Measurements from ENCODE around the gene USP9X. TPM values are rescaled to one million over a fixed set of nuclear protein-coding genes. Genes with fewer than 3 reads are reported as not detected.
"Not testable (repeated sequence)": the region's sequence is repeated elsewhere in the genome, so short reads cannot be mapped to it uniquely, and the experiment has no call there.

The USP9X gene
- total RNA-seq, 1 donor from 2014 or later: 80.9 TPM

- DNase-seq (ENCODE audit: low spot score): no peak
- intact Hi-C loops (cut with DNase I): no loop called here
Observed at GRCh38 chrX:41164449-41164848, 79.2 kb downstream of the USP9X start.

- intact Hi-C loops (cut with DNase I): no loop called here
- no peak for DNase-seq (ENCODE audit: low spot score)
Observed at GRCh38 chrX:41167888-41168287, 82.6 kb downstream of the USP9X start.

GRCh38 chrX:41176263-41176662, 91.0 kb downstream of the USP9X start:
- intact Hi-C loops (cut with DNase I): no loop called here

GRCh38 chrX:41177297-41177696, 92.1 kb downstream of the USP9X start:
- no peak for DNase-seq (ENCODE audit: low spot score)
- intact Hi-C loops (cut with DNase I): no loop called here

More at GRCh38 chrX:41176263-41176662, 91.0 kb downstream of the USP9X start:
- no peak for DNase-seq (ENCODE audit: low spot score)

- intact Hi-C loops (cut with DNase I): no loop called here
- no peak for DNase-seq (ENCODE audit: low spot score)
Observed at GRCh38 chrX:41178201-41178600, 93.0 kb downstream of the USP9X start.

GRCh38 chrX:41180194-41180908, 95.1 kb downstream of the USP9X start:
- intact Hi-C loops (cut with DNase I): no loop called here
- DNase-seq (ENCODE audit: low spot score): no peak

- DNase-seq (ENCODE audit: low spot score): no peak
- intact Hi-C loops (cut with DNase I): no loop called here
Observed at GRCh38 chrX:41184312-41184711, 99.1 kb downstream of the USP9X start.

GRCh38 chrX:41186946-41187345, 101.7 kb downstream of the USP9X start:
- intact Hi-C loops (cut with DNase I); DNase-seq (ENCODE audit: low spot score): not testable (repeated sequence)

- intact Hi-C loops (cut with DNase I): no loop called here
- DNase-seq (ENCODE audit: low spot score): no peak
Observed at GRCh38 chrX:41189156-41189555, 103.9 kb downstream of the USP9X start.

- no peak for DNase-seq (ENCODE audit: low spot score)
- intact Hi-C loops (cut with DNase I): no loop called here
Observed at GRCh38 chrX:41192880-41193279, 107.6 kb downstream of the USP9X start.

- no peak for DNase-seq (ENCODE audit: low spot score)
- intact Hi-C loops (cut with DNase I): no loop called here
Observed at GRCh38 chrX:41198410-41198809, 113.2 kb downstream of the USP9X start.

- DNase-seq (ENCODE audit: low spot score): no peak
- intact Hi-C loops (cut with DNase I): no loop called here
Observed at GRCh38 chrX:41200785-41201184, 115.5 kb downstream of the USP9X start.

GRCh38 chrX:41209853-41210252, 124.6 kb downstream of the USP9X start:
- DNase-seq (ENCODE audit: low spot score): no peak
- intact Hi-C loops (cut with DNase I): no loop called here

- DNase-seq (ENCODE audit: low spot score): no peak
- intact Hi-C loops (cut with DNase I): no loop called here
Observed at GRCh38 chrX:41224605-41225004, 139.4 kb downstream of the USP9X start.

GRCh38 chrX:41233988-41234387, 148.7 kb downstream of the USP9X start:
- intact Hi-C loops (cut with DNase I): no loop called here
- no peak for DNase-seq (ENCODE audit: low spot score)

- DNase-seq (ENCODE audit: low spot score); intact Hi-C loops (cut with DNase I): not testable (repeated sequence)
Observed at GRCh38 chrX:41234471-41234870, 149.2 kb downstream of the USP9X start.

GRCh38 chrX:41234962-41235361, 149.7 kb downstream of the USP9X start:
- DNase-seq (ENCODE audit: low spot score): no peak

GRCh38 chrX:41236629-41237028, 151.4 kb downstream of the USP9X start:
- intact Hi-C loops (cut with DNase I): no loop called here
- no peak for DNase-seq (ENCODE audit: low spot score)

More at GRCh38 chrX:41234962-41235361, 149.7 kb downstream of the USP9X start:
- intact Hi-C loops (cut with DNase I): no loop called here

- no peak for DNase-seq (ENCODE audit: low spot score)
- intact Hi-C loops (cut with DNase I): no loop called here
Observed at GRCh38 chrX:41240509-41240908, 155.3 kb downstream of the USP9X start.

- intact Hi-C loops (cut with DNase I): no loop called here
- no peak for DNase-seq (ENCODE audit: low spot score)
Observed at GRCh38 chrX:41241962-41242361, 156.7 kb downstream of the USP9X start.

- DNase-seq (ENCODE audit: low spot score): no peak
- intact Hi-C loops (cut with DNase I): no loop called here
Observed at GRCh38 chrX:41245641-41246040, 160.4 kb downstream of the USP9X start.

- DNase-seq (ENCODE audit: low spot score): no peak
- intact Hi-C loops (cut with DNase I): loop anchor here (10.0 kb wide), 1 partner anchor 606 kb away; the partner anchor contains the start of gene CXorf38
Observed at GRCh38 chrX:41250867-41251266, 165.6 kb downstream of the USP9X start.
